ENCODE data around the gene PHF3. TPM values are rescaled to one million over a fixed set of nuclear protein-coding genes. Genes with fewer than 3 reads are reported as not detected.

The PHF3 gene
- total and polyA plus RNA-seq, 4 donors: 6.9 to 69.2 (median 32.5) TPM

DNA sequence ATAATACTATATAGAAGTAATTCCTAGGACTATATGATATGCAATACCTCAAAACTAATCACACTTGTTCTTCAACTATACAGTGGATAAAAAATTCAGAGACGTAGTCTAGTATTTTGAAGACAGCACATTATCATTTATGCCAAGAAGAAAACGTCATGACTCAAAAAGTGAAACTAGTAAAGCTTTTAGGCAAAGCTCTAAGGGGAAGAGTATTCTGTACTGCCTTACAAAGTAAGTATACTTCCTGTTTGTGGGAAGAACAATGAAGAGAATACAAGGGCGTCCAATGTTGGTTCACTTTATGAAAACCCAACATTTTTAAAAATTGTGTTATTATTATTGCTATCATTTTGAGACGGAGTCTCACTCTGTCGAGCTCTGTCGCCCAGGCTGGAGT lies 35.5 kb upstream of the PHF3 start:
- no peak overlapping the region for H3K27ac ChIP-seq (ENCODE audit: low read depth in 1 of 2, low read length in 2 of 2)
- WGBS, 2 donors: 79 to 82% methylated on average over 6 of the region's 6 CpGs
- no peaks in the 10 kb centered on the region for H3K27me3 ChIP-seq (ENCODE audit: control insufficient read depth in 1 of 2, insufficient read depth in 2 of 2, low read length in 1 of 2)
- no peak overlapping the region for H3K4me3 ChIP-seq (ENCODE audit: low read length in 2 of 2)
- no peaks in the 10 kb centered on the region for H3K4me1 ChIP-seq (ENCODE audit: control insufficient read depth in 1 of 2, insufficient read depth in 2 of 2, low read length in 2 of 2)
- intact Hi-C loops (cut with DNase I): no loop called here
- no peaks in the 10 kb centered on the region for H3K9me3 ChIP-seq (ENCODE audit: control insufficient read depth, low read length)
- H3K36me3 ChIP-seq (ENCODE audit: control insufficient read depth in 1 of 2, insufficient read depth in 2 of 2, low read length in 1 of 2): no peaks in the 10 kb centered on the region
- DNase-seq: no peak
- ATAC-seq (ENCODE audit: low FRiP score): no peak

DNA sequence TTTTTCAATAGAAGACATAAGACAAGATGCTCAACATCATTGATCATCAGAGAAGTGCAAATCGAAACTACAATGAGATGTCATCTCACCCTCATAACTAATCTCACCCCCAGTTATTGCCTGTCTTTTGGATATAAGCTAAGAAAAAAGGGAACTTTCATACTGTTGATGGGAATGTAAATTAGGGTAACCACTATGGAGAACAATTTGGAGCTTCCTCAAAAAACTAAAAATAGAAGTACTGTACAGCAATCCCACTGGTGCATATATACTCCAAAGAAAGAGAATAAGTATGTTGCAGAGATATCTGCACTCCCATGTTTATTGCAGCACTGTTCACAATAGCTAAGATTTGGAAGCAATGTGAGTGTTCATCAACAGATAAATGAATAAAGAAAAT lies 26.4 kb upstream of the PHF3 start:
- no peak for DNase-seq
- no peak overlapping the region for H3K4me3 ChIP-seq (ENCODE audit: low read length in 2 of 2)
- H3K9me3 ChIP-seq (ENCODE audit: control insufficient read depth, low read length): no peaks in the 10 kb centered on the region
- no peaks in the 10 kb centered on the region for H3K27me3 ChIP-seq (ENCODE audit: control insufficient read depth in 1 of 2, insufficient read depth in 2 of 2, low read length in 1 of 2)
- no peaks in the 10 kb centered on the region for H3K4me1 ChIP-seq (ENCODE audit: control insufficient read depth in 1 of 2, insufficient read depth in 2 of 2, low read length in 2 of 2)
- WGBS, 2 donors: 92 to 94% methylated on average over 1 of the region's 1 CpG
- no peaks in the 10 kb centered on the region for H3K36me3 ChIP-seq (ENCODE audit: control insufficient read depth in 1 of 2, insufficient read depth in 2 of 2, low read length in 1 of 2)
- no peak overlapping the region for H3K27ac ChIP-seq (ENCODE audit: low read depth in 1 of 2, low read length in 2 of 2)
- intact Hi-C loops (cut with DNase I): no loop called here
- no peak for ATAC-seq (ENCODE audit: low FRiP score)

- Histone ChIP-seq H3K9me3 (ENCODE audit: control insufficient read depth, low read length) (no peaks in the 10 kb centered on the region), H3K4me3 (ENCODE audit: low read length in 2 of 2) (no peak overlapping the region), H3K36me3 (ENCODE audit: control insufficient read depth in 1 of 2, insufficient read depth in 2 of 2, low read length in 1 of 2) (no peaks in the 10 kb centered on the region), H3K27ac (ENCODE audit: low read depth in 1 of 2, low read length in 2 of 2) (no peak overlapping the region), H3K27me3 (ENCODE audit: control insufficient read depth in 1 of 2, insufficient read depth in 2 of 2, low read length in 1 of 2) (no peaks in the 10 kb centered on the region), H3K4me1 (ENCODE audit: control insufficient read depth in 1 of 2, insufficient read depth in 2 of 2, low read length in 2 of 2) (no peaks in the 10 kb centered on the region)
- no peak for ATAC-seq (ENCODE audit: low FRiP score)
- 21 to 27% methylated on average over 1 of the region's 1 CpG for WGBS, 2 donors
- intact Hi-C loops (cut with DNase I): no loop called here
- DNase-seq: no peak
Observed at GRCh38 chr6:63610944-63611343, 24.7 kb upstream of the PHF3 start.

- 86 to 90% methylated on average over 1 of the region's 1 CpG for WGBS, 2 donors
- no peak for DNase-seq
- Histone ChIP-seq H3K4me1 (ENCODE audit: control insufficient read depth in 1 of 2, insufficient read depth in 2 of 2, low read length in 2 of 2) (no peaks in the 10 kb centered on the region), H3K4me3 (ENCODE audit: low read length in 2 of 2) (no peak overlapping the region), H3K27ac (ENCODE audit: low read depth in 1 of 2, low read length in 2 of 2) (no peak overlapping the region), H3K36me3 (ENCODE audit: control insufficient read depth in 1 of 2, insufficient read depth in 2 of 2, low read length in 1 of 2) (no peaks in the 10 kb centered on the region), H3K27me3 (ENCODE audit: control insufficient read depth in 1 of 2, insufficient read depth in 2 of 2, low read length in 1 of 2) (no peaks in the 10 kb centered on the region), H3K9me3 (ENCODE audit: control insufficient read depth, low read length) (no peaks in the 10 kb centered on the region)
- ATAC-seq (ENCODE audit: low FRiP score): no peak
- intact Hi-C loops (cut with DNase I): no loop called here
Observed at GRCh38 chr6:63611560-63611959, 24.0 kb upstream of the PHF3 start.

GRCh38 chr6:63615590-63615989 lies 20.0 kb upstream of the PHF3 start:
- no peak for ATAC-seq (ENCODE audit: low FRiP score)
- H3K27ac ChIP-seq (ENCODE audit: low read depth in 1 of 2, low read length in 2 of 2): no peak overlapping the region

GRCh38 chr6:63624091-63624490 lies 11.5 kb upstream of the PHF3 start:
- no peak overlapping the region for H3K27ac ChIP-seq (ENCODE audit: low read depth in 1 of 2, low read length in 2 of 2)
- H3K9me3 ChIP-seq (ENCODE audit: control insufficient read depth, low read length): no peaks in the 10 kb centered on the region
- ATAC-seq (ENCODE audit: low FRiP score) (no peak), DNase-seq (no peak)
- H3K36me3 ChIP-seq (ENCODE audit: control insufficient read depth in 1 of 2, insufficient read depth in 2 of 2, low read length in 1 of 2): no peaks in the 10 kb centered on the region
- intact Hi-C loops (cut with DNase I): no loop called here
- H3K4me3 ChIP-seq (ENCODE audit: low read length in 2 of 2): no peak overlapping the region
- H3K4me1 ChIP-seq (ENCODE audit: control insufficient read depth in 1 of 2, insufficient read depth in 2 of 2, low read length in 2 of 2): no peaks in the 10 kb centered on the region
- 69 to 85% methylated on average over 2 of the region's 2 CpGs for WGBS, 2 donors
- H3K27me3 ChIP-seq (ENCODE audit: control insufficient read depth in 1 of 2, insufficient read depth in 2 of 2, low read length in 1 of 2): no peaks in the 10 kb centered on the region

More at GRCh38 chr6:63615590-63615989, 20.0 kb upstream of the PHF3 start:
- H3K4me3 ChIP-seq (ENCODE audit: low read length in 2 of 2): no peak overlapping the region
- no peaks in the 10 kb centered on the region for H3K36me3 ChIP-seq (ENCODE audit: control insufficient read depth in 1 of 2, insufficient read depth in 2 of 2, low read length in 1 of 2)
- 91 to 92% methylated on average over 1 of the region's 1 CpG for WGBS, 2 donors
- DNase-seq: no peak
- H3K9me3 ChIP-seq (ENCODE audit: control insufficient read depth, low read length): no peaks in the 10 kb centered on the region
- H3K4me1 ChIP-seq (ENCODE audit: control insufficient read depth in 1 of 2, insufficient read depth in 2 of 2, low read length in 2 of 2): no peaks in the 10 kb centered on the region
- intact Hi-C loops (cut with DNase I): no loop called here
- no peaks in the 10 kb centered on the region for H3K27me3 ChIP-seq (ENCODE audit: control insufficient read depth in 1 of 2, insufficient read depth in 2 of 2, low read length in 1 of 2)

- Histone ChIP-seq H3K36me3 (ENCODE audit: control insufficient read depth in 1 of 2, insufficient read depth in 2 of 2, low read length in 1 of 2) (no peaks in the 10 kb centered on the region), H3K27ac (ENCODE audit: low read depth in 1 of 2, low read length in 2 of 2) (no peak overlapping the region), H3K9me3 (ENCODE audit: control insufficient read depth, low read length) (no peaks in the 10 kb centered on the region), H3K27me3 (ENCODE audit: control insufficient read depth in 1 of 2, insufficient read depth in 2 of 2, low read length in 1 of 2) (no peaks in the 10 kb centered on the region), H3K4me1 (ENCODE audit: control insufficient read depth in 1 of 2, insufficient read depth in 2 of 2, low read length in 2 of 2) (no peaks in the 10 kb centered on the region), H3K4me3 (ENCODE audit: low read length in 2 of 2) (no peak overlapping the region)
- intact Hi-C loops (cut with DNase I): loop anchor here (10.0 kb wide), 2 partner anchors 54 to 56 kb away; partner anchors contain the start of genes LOC128125822 (in 1 of the 2) and PTP4A1 (in 1 of the 2)
- ATAC-seq (ENCODE audit: low FRiP score): no peak
- WGBS, 2 donors: 73 to 74% methylated on average over 1 of the region's 1 CpG
- no peak for DNase-seq
Observed at GRCh38 chr6:63630466-63630865, 5.1 kb upstream of the PHF3 start.

DNA sequence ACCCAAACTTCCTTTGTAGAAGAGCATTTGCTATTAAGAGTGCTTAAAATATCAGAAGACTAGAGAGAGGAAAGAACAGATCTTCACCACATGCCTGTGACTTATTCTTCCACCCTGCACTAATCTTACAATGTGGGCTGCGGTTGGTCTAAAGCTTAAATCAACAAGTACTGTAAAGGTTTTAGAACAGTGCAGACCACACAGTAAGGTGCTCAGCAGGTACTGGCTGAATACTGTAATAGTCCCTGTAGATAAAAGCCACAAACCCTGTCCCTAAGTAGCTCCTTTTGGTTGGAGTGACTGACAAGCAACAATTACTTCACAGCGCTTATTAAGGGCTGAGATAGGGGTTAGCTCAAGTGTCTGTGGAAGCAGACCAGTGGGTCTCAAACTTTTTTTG lies 972 bp upstream of the PHF3 start:
- no peak for ATAC-seq (ENCODE audit: low FRiP score)
- intact Hi-C loops (cut with DNase I): loop anchor here (2.0 to 10.0 kb wide), 3 partner anchors 50 to 62 kb away; partner anchors contain the start of genes LOC128125822 (in 2 of the 2) and PTP4A1 (in 2 of the 2)
- no peak overlapping the region for H3K4me3 ChIP-seq (ENCODE audit: low read length in 2 of 2)

DNA sequence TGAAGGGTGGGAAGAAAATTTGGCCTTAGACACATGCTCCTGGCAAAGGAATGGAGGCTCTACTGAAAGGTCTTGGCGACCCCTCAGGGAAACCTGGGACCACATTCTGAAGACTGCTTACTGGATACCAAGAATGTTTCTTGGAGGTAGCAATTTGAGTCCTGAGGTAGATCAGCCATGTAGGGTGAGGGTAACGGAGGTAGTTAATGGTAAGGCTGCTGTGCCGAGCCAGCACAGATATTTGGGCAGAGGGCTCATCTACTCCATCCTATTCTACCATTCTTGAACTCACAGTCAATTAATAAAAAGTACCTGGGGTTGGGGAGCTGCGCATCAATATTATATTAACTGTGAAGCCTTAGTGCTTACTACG lies 401 bp upstream of the PHF3 start:
- no peak for DNase-seq
- no peaks in the 10 kb centered on the region for H3K9me3 ChIP-seq (ENCODE audit: control insufficient read depth, low read length)
- H3K27ac ChIP-seq (ENCODE audit: low read depth in 1 of 2, low read length in 2 of 2): peak overlapping the region in 1 of 2 donors; percentile 9
- H3K4me3 ChIP-seq (ENCODE audit: low read length in 2 of 2): peak overlapping the region; percentile 21 to 94
- peaks cover 1 to 3% of the 10 kb centered on the region in 2 donors for H3K4me1 ChIP-seq (ENCODE audit: control insufficient read depth in 1 of 2, insufficient read depth in 2 of 2, low read length in 2 of 2)
- intact Hi-C loops (cut with DNase I): loop anchor here (2.0 to 10.0 kb wide), 3 partner anchors 50 to 62 kb away; partner anchors contain the start of genes LOC128125822 (in 2 of the 2) and PTP4A1 (in 2 of the 2)
- no peaks in the 10 kb centered on the region for H3K36me3 ChIP-seq (ENCODE audit: control insufficient read depth in 1 of 2, insufficient read depth in 2 of 2, low read length in 1 of 2)
- no peaks in the 10 kb centered on the region for H3K27me3 ChIP-seq (ENCODE audit: control insufficient read depth in 1 of 2, insufficient read depth in 2 of 2, low read length in 1 of 2)
- ATAC-seq (ENCODE audit: low FRiP score): no peak
- 2% methylated on average over 5 of the region's 5 CpGs for WGBS, 2 donors

More for the DNA sequence above, 972 bp upstream of the PHF3 start:
- Histone ChIP-seq H3K27ac (ENCODE audit: low read depth in 1 of 2, low read length in 2 of 2) (no peak overlapping the region), H3K36me3 (ENCODE audit: control insufficient read depth in 1 of 2, insufficient read depth in 2 of 2, low read length in 1 of 2) (no peaks in the 10 kb centered on the region), H3K4me1 (ENCODE audit: control insufficient read depth in 1 of 2, insufficient read depth in 2 of 2, low read length in 2 of 2) (peaks cover 0 to 1% of the 10 kb centered on the region in 2 donors), H3K27me3 (ENCODE audit: control insufficient read depth in 1 of 2, insufficient read depth in 2 of 2, low read length in 1 of 2) (no peaks in the 10 kb centered on the region), H3K9me3 (ENCODE audit: control insufficient read depth, low read length) (no peaks in the 10 kb centered on the region)
- no peak for DNase-seq
- 37 to 38% methylated on average over 2 of the region's 2 CpGs for WGBS, 2 donors

Measured in aorta (tissue), 5 donors.